NB4 (cell line): ENCODE results near the gene LRGUK.

Experiments
- MAX ChIP-seq: IDR thresholded peaks from 2 replicates; pipeline ENCODE4 v1.6.1; 2011; ENCODE audit warnings: low read depth, low read length
- MYC ChIP-seq: IDR thresholded peaks from 2 replicates; pipeline ENCODE4 v1.6.1; 2011; ENCODE audit warnings: low read depth, low read length
- POLR2A ChIP-seq: IDR thresholded peaks from 2 replicates; pipeline ENCODE4 v1.6.1; 2011; ENCODE audit warnings: mild to moderate bottlenecking; ENCODE audit not compliant: insufficient read length; ENCODE audit errors: extremely low read depth
- TF ChIP-seq, protein P1 (sequence below): IDR thresholded peaks from one replicate; pipeline ENCODE4 v1.5.1; 2012; ENCODE audit warnings: low read depth, low read length

DNA sequence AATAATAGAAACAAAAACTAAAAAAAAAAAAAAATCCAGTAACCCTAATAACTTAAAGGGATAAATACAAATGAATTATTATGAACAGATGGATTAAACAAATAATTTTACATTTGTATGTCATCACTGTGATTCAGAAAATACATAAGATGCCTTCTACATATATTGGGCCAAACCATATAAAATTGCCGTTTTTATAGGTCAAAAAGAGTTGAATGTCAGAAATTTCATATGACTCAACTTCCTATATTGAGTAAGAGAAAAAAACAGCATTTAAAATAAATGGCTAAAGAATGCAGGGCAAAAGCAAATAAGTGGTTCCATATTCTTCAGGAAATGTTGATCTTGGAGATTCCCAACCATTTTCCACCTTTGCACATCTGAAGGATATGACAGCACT lies 180.2 kb downstream of the LRGUK start:
- TF ChIP-seq MYC (no peak), POLR2A (no peak), MAX (no peak)
- TF ChIP-seq, protein P1, sequence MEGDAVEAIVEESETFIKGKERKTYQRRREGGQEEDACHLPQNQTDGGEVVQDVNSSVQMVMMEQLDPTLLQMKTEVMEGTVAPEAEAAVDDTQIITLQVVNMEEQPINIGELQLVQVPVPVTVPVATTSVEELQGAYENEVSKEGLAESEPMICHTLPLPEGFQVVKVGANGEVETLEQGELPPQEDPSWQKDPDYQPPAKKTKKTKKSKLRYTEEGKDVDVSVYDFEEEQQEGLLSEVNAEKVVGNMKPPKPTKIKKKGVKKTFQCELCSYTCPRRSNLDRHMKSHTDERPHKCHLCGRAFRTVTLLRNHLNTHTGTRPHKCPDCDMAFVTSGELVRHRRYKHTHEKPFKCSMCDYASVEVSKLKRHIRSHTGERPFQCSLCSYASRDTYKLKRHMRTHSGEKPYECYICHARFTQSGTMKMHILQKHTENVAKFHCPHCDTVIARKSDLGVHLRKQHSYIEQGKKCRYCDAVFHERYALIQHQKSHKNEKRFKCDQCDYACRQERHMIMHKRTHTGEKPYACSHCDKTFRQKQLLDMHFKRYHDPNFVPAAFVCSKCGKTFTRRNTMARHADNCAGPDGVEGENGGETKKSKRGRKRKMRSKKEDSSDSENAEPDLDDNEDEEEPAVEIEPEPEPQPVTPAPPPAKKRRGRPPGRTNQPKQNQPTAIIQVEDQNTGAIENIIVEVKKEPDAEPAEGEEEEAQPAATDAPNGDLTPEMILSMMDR = no peak
